GM12878 (cell line): ENCODE data around the gene MAP3K10. TPM values are rescaled to one million over a fixed set of nuclear protein-coding genes. Genes with fewer than 3 reads are reported as not detected.

ENCODE experiments used
- ATAC-seq: fragments of 200-7000 bp; cut with Tn5 transposase; 3 replicates; pipeline ENCODE4 v1.9.1; 2020; ENCODE audit warnings: mild to moderate bottlenecking, moderate library complexity
- BruUV-seq: library from RNA; stranded (reverse); fragments of 400-500 nt; replicated peaks from 2 replicates; lab custom pipeline; 2021; lab: Mats Ljungman, UMichigan
- CTCF ChIA-PET: fragments of 300-600 bp; sonication (Branson Sonifier 250); formaldehyde crosslinking; extraction: SDS; loops from one replicate; lab custom pipeline; 2021; ENCODE audit warnings: inconsistent platforms; lab: Yijun Ruan, JAX
- POLR2A ChIA-PET: fragments of 350-600 bp; formaldehyde crosslinking; extraction: SDS; loops from one replicate; lab custom pipeline; 2021; ENCODE audit warnings: inconsistent platforms; lab: Charles Lee
- RAD21 ChIA-PET: fragments of 300-600 bp; sonication (Branson Sonifier 250); formaldehyde crosslinking; loops from one replicate; lab custom pipeline; 2023; ENCODE audit warnings: antibody characterized with exemption; ENCODE audit not compliant: unreplicated experiment; lab: Charles Lee
- SMC1A ChIA-PET: fragments of 300-600 bp; sonication (Branson Sonifier 250); formaldehyde crosslinking; loops from one replicate; lab custom pipeline; 2023; ENCODE audit not compliant: unreplicated experiment, uncharacterized antibody; lab: Charles Lee
- DNase-seq: peaks from one replicate; pipeline ENCODE4 v3.0.0-alpha.2; 2011; ENCODE audit warnings: low read depth, low spot score
- FAIRE-seq: peaks from 3 replicates; lab custom pipeline; 2011; peaks lifted over from hg19 to GRCh38; lab: Jason Lieb, UNC
- H2AFZ ChIP-seq: 2 replicates; pipeline ENCODE4 v1.6.0; 2011; ENCODE audit warnings: low read depth, low read length, control low read depth; ENCODE audit not compliant: control insufficient read depth
- H3K27ac ChIP-seq: 2 replicates; pipeline ENCODE4 v1.5.1; 2011; ENCODE audit warnings: control low read depth; ENCODE audit not compliant: control insufficient read depth, insufficient read depth
- H3K27me3 ChIP-seq, 2 experiments: replicated peaks in 1 of 2; 2 replicates each; pipeline versions ENCODE4 v1.6.0 to v1.6.1; 2011; ENCODE audit warnings: low read length in 1 of 2; ENCODE audit not compliant: control insufficient read depth in 2 of 2, insufficient read depth in 2 of 2
- H3K36me3 ChIP-seq, 2 experiments: 2 replicates each; pipeline ENCODE4 v1.5.1; 2011; ENCODE audit warnings: low read length in 1 of 2; ENCODE audit not compliant: control insufficient read depth in 2 of 2, insufficient read depth in 2 of 2
- H3K4me1 ChIP-seq: 2 replicates; pipeline ENCODE4 v1.6.1; 2011; ENCODE audit warnings: mild to moderate bottlenecking, low read length, moderate library complexity, mixed read lengths; ENCODE audit not compliant: control insufficient read depth, insufficient read depth
- H3K4me2 ChIP-seq: 2 replicates; pipeline ENCODE4 v1.6.0; 2011; ENCODE audit warnings: control low read depth; ENCODE audit not compliant: control insufficient read depth, insufficient read depth
- H3K4me3 ChIP-seq: fragments of 200-600 bp; sonication (generic); 2 replicates; pipeline ENCODE4 v1.5.1; 2016
- H3K79me2 ChIP-seq: 2 replicates; pipeline ENCODE4 v1.6.0; 2011; ENCODE audit warnings: low read length; ENCODE audit not compliant: control insufficient read depth, insufficient read depth
- H3K9ac ChIP-seq: 2 replicates; pipeline ENCODE4 v1.8.0; 2011; ENCODE audit warnings: low read length, control low read depth, mixed read lengths; ENCODE audit not compliant: control insufficient read depth, insufficient read depth
- H3K9me3 ChIP-seq: replicated peaks from 3 replicates; pipeline ENCODE4 v1.5.1; 2011; ENCODE audit warnings: mild to moderate bottlenecking, low read length; ENCODE audit not compliant: control insufficient read depth, insufficient read depth
- H4K20me1 ChIP-seq: 2 replicates; pipeline ENCODE4 v1.6.0; 2011; ENCODE audit not compliant: control insufficient read depth, insufficient read depth
- BCL3 ChIP-seq: IDR thresholded peaks from 2 replicates; pipeline ENCODE4 v1.6.1; 2011; ENCODE audit warnings: borderline replicate concordance, low read depth, mild to moderate bottlenecking, moderate library complexity, low read length; ENCODE audit not compliant: insufficient read depth, poor library complexity, severe bottlenecking
- IRF4 ChIP-seq: IDR thresholded peaks from 2 replicates; pipeline ENCODE4 v1.6.1; 2011; ENCODE audit warnings: low read depth, low read length
- NFYA ChIP-seq: IDR thresholded peaks from 2 replicates; pipeline ENCODE4 v1.6.1; 2011; ENCODE audit warnings: low read depth, mild to moderate bottlenecking, low read length, improper control_type of control experiment, borderline replicate concordance
- POU2F2 ChIP-seq: IDR thresholded peaks from 3 replicates; pipeline ENCODE4 v1.6.1; 2011; ENCODE audit warnings: low read depth, mild to moderate bottlenecking, low read length, borderline replicate concordance
- SIX5 ChIP-seq: IDR thresholded peaks from 2 replicates; pipeline ENCODE4 v1.6.1; 2011; ENCODE audit warnings: mild to moderate bottlenecking, low read depth, low read length, moderate library complexity; ENCODE audit not compliant: severe bottlenecking
- ZBTB4 ChIP-seq: fragments of 450-650 bp; formaldehyde crosslinking; IDR thresholded peaks from 2 replicates; pipeline ENCODE4 v1.4.0; 2022; ENCODE audit warnings: mild to moderate bottlenecking, moderate library complexity
- ZSCAN29 ChIP-seq: fragments of 450-650 bp; IDR thresholded peaks from 2 replicates; pipeline ENCODE4 v1.6.1; 2017; ENCODE audit warnings: mild to moderate bottlenecking, moderate library complexity
- WGBS: methylation state at CpG from one replicate; pipeline ENCODE4 v1.1.6; 2016; ENCODE audit warnings: low lambda C conversion rate; ENCODE audit not compliant: insufficient replicate concordance, insufficient coverage; ENCODE audit errors: missing lambda C conversion rate; 5-methylcytosine and 5-hydroxymethylcytosine counted together
- in situ Hi-C: fragments of 300-500 bp; cut with MboI; formaldehyde crosslinking; loops from 9 replicates; pipeline ENCODE4 v1.14.3; 2018; ENCODE audit warnings: mixed read lengths
- intact Hi-C: fragments of 100-400 bp; cut with micrococcal nuclease; formaldehyde crosslinking; loops from one replicate; pipeline ENCODE4 v1.14.2; 2022; ENCODE audit not compliant: unreplicated experiment
- polyA plus RNA-seq, 11 experiments: library from polyadenylated mRNA; depleted of rRNA in 4 of 11; unstranded in 6 of 11; stranded (reverse) in 5 of 11; fragments of >200 nt; fragmentation: Nextera tagmentation in 4 of 11; fragmentation: Illumina TruSeq in 1 of 11; extraction: Ambion mirVana in 4 of 11; extraction: Trizol in 1 of 11; gene quantifications; 1 replicate in 1 of 11; 2 replicates in 10 of 11; pipeline versions ENCODE4 v1.2.1 to v1.2.3, GENCODE V29; 2011 to 2016; ENCODE audit warnings: inconsistent platforms in 2 of 11, missing spikeins in 2 of 11, low read depth in 1 of 11
- total RNA-seq, 4 experiments: library from RNA; depleted of rRNA in 3 of 4; stranded (reverse); fragments of >200 nt in 3 of 4; fragmentation: Illumina TruSeq in 1 of 4; extraction: Trizol in 1 of 4; gene quantifications; 2 replicates each; pipeline versions ENCODE4 v1.2.1 to v1.2.3, GENCODE V29; 2013 to 2021

MAP3K10 gene
- total and polyA plus RNA-seq, 10 of the 15 experiments (the other 5 are each of a cell fraction or from before 2014, with no cell fraction given): 0.11 to 16.6 (median 2.6) TPM

DNA sequence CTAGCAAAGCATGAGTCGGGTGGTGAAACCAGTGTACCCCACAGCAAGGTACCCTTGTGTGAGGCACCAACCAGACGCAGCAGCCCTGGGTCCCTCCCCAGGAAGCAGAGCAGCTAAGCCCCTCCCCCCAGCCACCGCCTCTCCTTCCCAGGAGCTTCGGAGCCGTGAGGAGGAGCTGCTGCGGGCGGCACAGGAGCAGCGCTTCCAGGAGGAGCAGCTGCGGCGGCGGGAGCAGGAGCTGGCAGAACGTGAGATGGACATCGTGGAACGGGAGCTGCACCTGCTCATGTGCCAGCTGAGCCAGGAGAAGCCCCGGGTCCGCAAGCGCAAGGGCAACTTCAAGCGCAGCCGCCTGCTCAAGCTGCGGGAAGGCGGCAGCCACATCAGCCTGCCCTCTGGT lies 14.5 kb downstream of the MAP3K10 start:
- ATAC-seq (no peak), FAIRE-seq (no peak), DNase-seq (no peak)
- H3K9me3 ChIP-seq: no peaks in the 10 kb centered on the region
- H3K4me1 ChIP-seq: no peaks in the 10 kb centered on the region
- no peak overlapping the region for H3K9ac ChIP-seq
- H3K4me3 ChIP-seq: no peak overlapping the region
- no peaks in the 10 kb centered on the region for H3K79me2 ChIP-seq
- no peak overlapping the region for H3K27ac ChIP-seq
- TF ChIP-seq SIX5 (no peak), POU2F2 (no peak), NFYA (no peak), BCL3 (no peak), ZSCAN29 (no peak), IRF4 (no peak), ZBTB4 (CRISPR knock-in tag) (no peak)
- no peaks in the 10 kb centered on the region for H3K27me3 ChIP-seq
- SMC1A ChIA-PET: no interaction called here
- no peak overlapping the region for H3K4me2 ChIP-seq
- no peaks in the 10 kb centered on the region for H4K20me1 ChIP-seq
- RAD21 ChIA-PET: no interaction called here
- POLR2A ChIA-PET: no interaction called here
- no peaks in the 10 kb centered on the region; a peak in 1 of 4 replicates for H3K36me3 ChIP-seq
- CTCF ChIA-PET: no interaction called here
- H2AFZ ChIP-seq: no peak overlapping the region
- intact Hi-C loops (no loop called here), in situ Hi-C loops (no loop called here)
- no TSS peak for BruUV-seq
- WGBS: 97% methylated on average over 21 of the region's 21 CpGs
